NB4 (cell line): ENCODE data around the gene HOXB7.

Experiments
- DNase-seq: peaks from one replicate; pipeline ENCODE4 v3.0.0; 2010; ENCODE audit warnings: low read depth
- H3K4me3 ChIP-seq: one replicate; pipeline ENCODE4 v1.5.1; 2011; ENCODE audit warnings: mild to moderate bottlenecking, low read depth, low read length, moderate library complexity
- CTCF ChIP-seq: IDR thresholded peaks from one replicate; pipeline ENCODE4 v1.5.1; 2012; ENCODE audit warnings: low read depth, low read length
- MAX ChIP-seq: IDR thresholded peaks from 2 replicates; pipeline ENCODE4 v1.6.1; 2011; ENCODE audit warnings: low read depth, low read length
- MYC ChIP-seq: IDR thresholded peaks from 2 replicates; pipeline ENCODE4 v1.6.1; 2011; ENCODE audit warnings: low read depth, low read length
- POLR2A ChIP-seq: IDR thresholded peaks from 2 replicates; pipeline ENCODE4 v1.6.1; 2011; ENCODE audit warnings: mild to moderate bottlenecking; ENCODE audit not compliant: insufficient read length; ENCODE audit errors: extremely low read depth

HOXB7 gene

DNA sequence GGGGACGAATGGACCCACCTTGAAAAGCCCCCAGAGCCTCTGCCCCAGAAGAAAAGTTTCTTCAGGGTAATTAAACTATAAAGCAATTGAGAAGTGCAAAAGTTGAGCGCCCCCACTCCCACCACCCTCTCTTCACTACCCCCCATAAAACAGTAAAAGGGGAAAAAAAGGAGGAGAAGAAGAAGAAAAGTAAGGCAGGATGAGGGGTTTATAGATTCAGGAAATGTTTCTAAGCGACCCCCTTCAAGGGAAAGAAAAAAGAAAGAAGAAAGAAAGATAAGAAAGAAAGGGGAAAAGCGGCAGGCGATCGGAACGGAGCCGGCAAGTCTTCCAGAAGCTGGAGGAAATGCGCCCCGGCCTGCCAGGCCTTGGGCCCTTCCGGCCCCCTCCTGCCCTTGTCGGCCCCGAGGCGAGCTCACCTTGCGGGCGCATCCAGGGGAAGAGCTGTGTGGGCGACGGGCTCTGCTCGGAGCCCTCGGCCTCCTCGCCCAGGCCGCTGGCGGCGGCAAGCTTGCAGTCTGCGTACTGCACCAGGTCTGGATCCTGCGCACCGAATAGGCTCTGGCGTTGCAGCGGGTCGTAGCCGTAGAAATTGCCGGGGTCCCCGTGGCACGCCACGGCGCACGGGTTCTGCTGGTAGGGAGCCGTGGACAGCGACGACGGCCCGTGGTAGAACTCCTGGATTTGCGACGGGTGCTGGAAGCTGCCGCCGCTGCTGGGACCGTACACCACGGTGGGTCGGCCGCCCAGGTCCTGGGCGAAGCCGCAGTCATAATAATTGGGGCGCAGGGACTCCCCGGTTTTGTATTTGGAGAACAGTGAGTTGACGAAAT, 3.3 kb upstream of the HOXB7 start:
- H3K4me3 ChIP-seq, result no peak overlapping the region
- no peak for DNase-seq
- TF ChIP-seq CTCF (no peak), POLR2A (no peak), MYC (no peak), MAX (no peak)

DNA sequence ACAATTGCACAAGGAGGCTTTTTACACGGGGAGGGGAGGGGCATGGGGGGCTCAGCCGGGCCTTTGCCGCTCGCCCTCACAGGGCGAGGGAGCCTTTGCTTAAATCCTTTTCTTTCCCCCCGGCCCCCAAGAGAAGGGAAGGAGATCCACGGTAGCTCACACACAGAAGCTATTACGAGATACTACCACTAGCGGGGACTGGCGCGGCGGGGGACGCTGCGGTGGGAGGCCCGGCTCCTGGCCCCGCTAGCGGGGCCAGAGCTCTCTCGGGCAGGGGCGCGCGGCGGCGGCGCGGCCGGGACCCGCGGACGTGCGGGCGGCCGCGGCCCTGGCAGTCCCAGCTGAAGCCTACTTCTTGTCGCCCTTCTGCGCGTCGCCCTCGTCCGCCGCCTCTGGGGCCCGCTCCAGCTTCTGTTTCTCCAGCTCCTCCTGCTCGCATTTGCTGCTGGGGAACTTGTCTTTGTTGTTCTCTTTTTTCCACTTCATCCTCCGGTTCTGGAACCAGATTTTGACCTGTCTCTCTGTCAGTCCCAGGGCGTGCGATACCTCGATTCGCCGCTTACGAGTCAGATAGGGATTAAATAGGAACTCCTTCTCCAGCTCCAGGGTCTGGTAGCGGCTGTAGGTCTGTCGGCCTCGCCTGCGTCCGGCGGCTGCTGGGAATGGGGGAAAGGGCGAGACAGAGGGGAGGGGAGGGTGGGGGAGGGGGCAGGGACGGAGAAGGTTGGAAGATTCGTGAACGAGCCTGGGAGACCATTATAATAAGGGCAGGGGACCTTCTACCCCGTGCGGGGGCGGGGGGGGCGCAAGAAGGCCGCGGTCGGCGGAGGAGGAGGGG, 2.3 kb upstream of the HOXB7 start:
- DNase-seq, result peak; percentile 56
- TF ChIP-seq MAX (no peak), POLR2A (no peak)
- peak overlapping the region; percentile 1 for H3K4me3 ChIP-seq

GRCh38 chr17:48612456-48612853, 1.6 kb upstream of the HOXB7 start:
- peak overlapping the region; percentile 1 for H3K4me3 ChIP-seq
- TF ChIP-seq MAX (no peak), MYC (no peak), CTCF (no peak), POLR2A (no peak)
- DNase-seq, result no peak

- no peak for DNase-seq
- TF ChIP-seq POLR2A, result no peak
- no peak for TF ChIP-seq MYC
- no peak for TF ChIP-seq MAX
- no peak for TF ChIP-seq CTCF
- H3K4me3 ChIP-seq, result no peak overlapping the region
These were observed 1.1 kb upstream of the HOXB7 start for GRCh38 chr17:48611681-48612455.

DNA sequence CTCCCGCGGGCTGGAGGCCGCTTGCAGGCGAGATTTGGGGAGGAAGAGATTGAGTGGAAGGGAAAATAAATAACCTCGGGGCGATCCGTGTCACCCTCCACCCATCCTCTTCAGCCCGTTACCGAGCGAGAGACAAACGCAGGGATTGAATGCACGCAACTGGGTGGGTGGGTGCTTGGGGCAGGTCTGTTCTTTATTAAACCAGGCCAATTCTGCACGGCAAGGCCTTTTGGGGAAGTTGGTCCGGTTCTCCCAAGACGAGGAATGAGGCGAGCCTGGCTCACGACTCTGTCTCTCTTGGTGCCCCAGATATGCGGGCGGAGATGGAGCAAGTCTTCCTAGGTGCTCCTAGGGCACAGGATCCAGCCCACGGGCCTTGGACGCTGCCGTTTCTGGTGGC, 396 bp upstream of the HOXB7 start:
- no peak overlapping the region for H3K4me3 ChIP-seq
- no peak for DNase-seq
- TF ChIP-seq POLR2A (no peak), MAX (no peak), MYC (no peak), CTCF (no peak)
